Testis (tissue), 2 donors: ENCODE results near the gene MNT.

Experiments
- CTCF ChIP-seq, 3 experiments: fragments of 450-650 bp in 2 of 3; fragments of 200-600 bp in 1 of 3; sonication (generic) in 1 of 3; IDR thresholded peaks; one replicate each; pipeline ENCODE4 v1.5.1; 2016 to 2019; ENCODE audit warnings: antibody characterized with exemption in 3 of 3, mild to moderate bottlenecking in 2 of 3, moderate library complexity in 1 of 3
- POLR2A ChIP-seq: fragments of 450-650 bp; IDR thresholded peaks from one replicate; pipeline ENCODE4 v1.6.1; 2017; ENCODE audit warnings: antibody characterized with exemption, mild to moderate bottlenecking, moderate library complexity

DNA sequence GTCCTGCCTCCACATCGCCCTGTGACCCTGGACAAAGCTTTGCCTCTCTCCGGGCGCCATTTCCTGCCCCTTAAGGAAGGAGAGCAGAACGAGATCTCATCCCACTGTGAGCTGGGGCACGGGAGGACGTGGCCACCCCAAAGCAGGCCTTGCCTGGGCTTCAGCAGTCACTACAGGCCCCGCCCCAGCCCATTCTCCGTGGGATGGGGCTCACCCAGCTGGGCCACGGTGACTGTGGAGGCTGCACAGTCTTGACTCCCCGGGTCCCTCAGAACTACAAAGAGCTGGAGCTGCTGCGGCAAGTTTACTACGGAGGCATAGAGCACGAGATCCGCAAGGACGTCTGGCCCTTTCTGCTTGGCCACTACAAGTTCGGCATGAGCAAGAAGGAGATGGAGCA is 28.2 kb downstream of the MNT start:
- TF ChIP-seq CTCF (IDR thresholded peaks at IDR 0.05) (no peak), POLR2A (no peak)
